Measurements from ENCODE around the gene PPM1G. TPM values are rescaled to one million over a fixed set of nuclear protein-coding genes. Genes with fewer than 3 reads are reported as not detected.

PPM1G gene
- total and polyA plus RNA-seq, 2 experiments from 2014 or later, result 183 to 201 TPM

DNA sequence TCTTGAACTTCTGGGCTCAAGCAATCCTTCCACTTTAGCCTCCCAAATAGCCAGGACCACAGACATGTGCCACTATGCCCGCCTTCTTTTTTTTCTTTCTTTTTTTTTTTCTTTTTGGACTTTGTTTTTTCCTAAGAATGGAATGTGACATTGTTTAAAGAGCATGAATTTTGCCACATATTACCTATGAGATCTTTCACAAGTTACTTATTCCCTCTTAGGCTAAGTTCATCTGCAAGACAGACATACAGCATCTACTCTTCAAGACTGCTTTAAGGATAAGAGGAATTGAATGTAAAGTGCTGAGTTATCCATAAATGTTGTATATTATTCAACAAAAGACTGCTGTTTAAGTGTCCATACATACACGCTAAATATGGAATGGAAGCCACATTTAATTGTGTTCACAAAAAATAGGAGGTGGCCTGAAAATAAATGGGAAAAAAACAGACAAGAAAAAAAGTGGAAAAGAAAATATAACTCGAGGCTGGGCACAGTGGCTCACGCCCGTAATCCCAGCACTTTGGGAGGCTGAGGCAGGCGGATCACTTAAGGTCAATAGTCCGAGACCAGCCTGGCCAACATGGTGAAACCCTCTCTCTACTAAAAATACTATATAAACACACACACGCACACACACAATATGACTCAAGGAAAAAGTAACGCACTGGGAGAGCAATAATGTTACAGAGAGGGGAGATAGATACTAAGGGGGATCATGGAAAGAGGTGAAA lies 3.2 kb upstream of the PPM1G start (continued):
- TF ChIP-seq, protein P1, sequence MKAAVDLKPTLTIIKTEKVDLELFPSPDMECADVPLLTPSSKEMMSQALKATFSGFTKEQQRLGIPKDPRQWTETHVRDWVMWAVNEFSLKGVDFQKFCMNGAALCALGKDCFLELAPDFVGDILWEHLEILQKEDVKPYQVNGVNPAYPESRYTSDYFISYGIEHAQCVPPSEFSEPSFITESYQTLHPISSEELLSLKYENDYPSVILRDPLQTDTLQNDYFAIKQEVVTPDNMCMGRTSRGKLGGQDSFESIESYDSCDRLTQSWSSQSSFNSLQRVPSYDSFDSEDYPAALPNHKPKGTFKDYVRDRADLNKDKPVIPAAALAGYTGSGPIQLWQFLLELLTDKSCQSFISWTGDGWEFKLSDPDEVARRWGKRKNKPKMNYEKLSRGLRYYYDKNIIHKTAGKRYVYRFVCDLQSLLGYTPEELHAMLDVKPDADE (IDR thresholded peaks at IDR 0.05), result no peak
- TF ChIP-seq CTCF (conservative IDR thresholded peaks at IDR 0.05; ENCODE audit: low read depth in 2 of 2) (no peak), EZH2 (IDR thresholded peaks at IDR 0.05; ENCODE audit: low read depth, unreplicated experiment) (no peak)

DNA sequence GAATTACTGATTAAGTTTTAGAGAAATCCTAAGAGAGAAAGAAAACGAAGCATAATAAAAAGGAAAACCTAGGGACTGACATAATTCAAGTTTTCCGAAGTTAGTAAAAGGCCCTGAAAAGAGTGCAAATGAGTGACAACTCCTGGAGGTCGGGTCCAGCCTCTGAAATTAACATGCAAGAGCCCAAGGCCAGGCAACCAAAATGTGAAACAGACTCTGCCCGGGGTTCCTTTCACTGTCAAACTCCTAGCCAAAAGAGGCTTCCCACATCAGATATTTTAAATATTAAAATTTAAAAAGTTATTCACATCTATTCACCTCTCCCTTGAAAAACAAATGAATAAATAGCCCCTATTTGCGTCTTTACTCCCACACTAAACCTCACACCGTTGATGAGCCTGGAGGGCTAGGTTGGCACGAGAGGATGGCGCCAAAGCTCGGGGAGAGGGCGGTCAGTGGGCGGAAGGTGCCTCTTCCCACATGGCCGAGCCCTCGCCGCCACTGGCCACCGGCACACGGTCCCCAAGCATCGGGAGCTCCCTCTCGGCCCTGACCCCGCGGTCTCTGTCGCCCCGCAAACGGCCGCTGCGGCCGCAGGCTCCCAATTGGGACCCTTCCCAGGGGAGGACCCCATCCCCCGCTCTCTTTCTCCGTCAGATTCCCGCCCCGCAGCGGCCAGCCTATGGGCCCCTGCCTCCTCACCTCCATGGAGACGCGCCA lies 630 bp downstream of the PPM1G start:
- H3K27ac Mint-ChIP-seq, result peak overlapping the region; percentile 31; the same call in 1 of the 2 replicates
- H3F3A ChIP-seq (replicated peaks; ENCODE audit: low read depth), result peaks cover 3% of the 10 kb centered on the region; the same call in 1 of the 2 replicates
- H3K27ac ChIP-seq (ENCODE audit: low read depth), result peak overlapping the region; percentile 91
- H3K9me2 ChIP-seq (ENCODE audit: insufficient read depth), result peaks cover 10% of the 10 kb centered on the region; the same call in 1 of the 2 replicates
- DNase-seq (ENCODE audit: low spot score) (peak; percentile 66), ATAC-seq (peak; percentile 67)
- peaks cover 33% of the 10 kb centered on the region for H4K20me1 ChIP-seq (replicated peaks; ENCODE audit: insufficient read depth)
- peaks cover 5% of the 10 kb centered on the region; the same call in 1 of the 3 replicates for H3K9me3 Mint-ChIP-seq
- H3K4me3 ChIP-seq, result peak overlapping the region; percentile 64
- H2AFZ ChIP-seq, result peak overlapping the region; percentile 72; the same call in 1 of the 2 replicates
- H3K27me3 ChIP-seq (ENCODE audit: insufficient read depth), result no peaks in the 10 kb centered on the region
- peaks cover 34% of the 10 kb centered on the region for H3K36me3 Mint-ChIP-seq (ENCODE audit: low read depth)
- H3K27me3 Mint-ChIP-seq (ENCODE audit: insufficient read depth, low read depth, poor library complexity), result peaks cover 12% of the 10 kb centered on the region
- H3K4me2 ChIP-seq, result peak overlapping the region; percentile 90
- H3K4me1 Mint-ChIP-seq, result peaks cover 13% of the 10 kb centered on the region; the same call in 2 of the 3 replicates
- H3K36me3 ChIP-seq (ENCODE audit: insufficient read depth), result 0 out of 2 replicates have a peak, but pooled peaks cover 8% of the 10 kb centered on the region
- H3K4me3 Mint-ChIP-seq, result peak overlapping the region; percentile 87
- H3K79me2 ChIP-seq (replicated peaks; ENCODE audit: insufficient read depth), result peaks cover 54% of the 10 kb centered on the region
- H3K4me1 ChIP-seq (ENCODE audit: insufficient read depth), result peaks cover 23% of the 10 kb centered on the region; the same call in 1 of the 2 replicates
- TF ChIP-seq POLR2AphosphoS5 (IDR thresholded peaks at IDR 0.05; ENCODE audit: low read depth) (no peak), EZH2phosphoT487 (IDR thresholded peaks at IDR 0.05; ENCODE audit: unreplicated experiment) (no peak), EZH2 (IDR thresholded peaks at IDR 0.05; ENCODE audit: low read depth, unreplicated experiment) (no peak), JUNB (IDR thresholded peaks at IDR 0.05; ENCODE audit: unreplicated experiment) (no peak), NANOG (IDR thresholded peaks at IDR 0.05; ENCODE audit: borderline replicate concordance) (no peak), CREB1 (CRISPR knock-in tag; IDR thresholded peaks at IDR 0.05; ENCODE audit: low read depth) (no peak), ZNF462 (CRISPR knock-in tag; IDR thresholded peaks at IDR 0.05) (no peak), STAT1 (IDR thresholded peaks at IDR 0.05; ENCODE audit: unreplicated experiment) (no peak)
- TF ChIP-seq, protein P1 (IDR thresholded peaks at IDR 0.05), result no peak

Data from GM23338 (cell line).